HG03280 (cell line): ENCODE data around the gene HMCN2.
A peak's percentile ranks its signal among the peaks of the same experiment; 100 is the strongest.
"Not testable (repeated sequence)": the region's sequence is repeated elsewhere in the genome, so short reads cannot be mapped to it uniquely, and the experiment has no call there.

ENCODE experiments used
- ATAC-seq: cut with Tn5 transposase; IDR thresholded peaks from one replicate; pipeline ENCODE4 v1.9.1; 2021; ENCODE audit warnings: mild to moderate bottlenecking, moderate library complexity; ENCODE audit not compliant: unreplicated experiment

The HMCN2 gene

DNA sequence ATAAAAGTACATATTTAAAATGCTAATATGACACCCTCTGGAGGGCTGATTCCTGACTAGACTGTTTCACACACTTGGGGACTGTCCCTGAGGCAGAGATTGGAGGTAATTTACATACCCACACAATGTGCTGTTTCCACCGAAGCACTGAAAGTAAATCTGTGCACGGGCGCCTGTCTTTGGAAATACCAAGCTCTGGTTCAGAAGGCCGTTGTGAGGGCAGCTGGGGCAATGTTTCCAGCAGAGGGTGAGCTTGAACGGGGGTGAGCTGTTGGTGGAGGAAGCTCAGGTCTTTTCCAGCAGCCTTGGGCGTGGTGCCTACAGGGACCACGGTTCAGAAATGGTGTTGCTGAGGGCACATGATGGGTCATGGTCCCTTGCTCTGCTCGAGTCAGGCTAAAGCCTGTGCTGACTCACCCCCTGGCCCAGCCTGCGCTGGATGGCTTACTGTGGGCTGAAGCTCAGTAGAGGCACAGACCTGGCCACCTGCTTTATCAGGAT lies 25.8 kb upstream of the HMCN2 start:
- ATAC-seq = peak; percentile 65

DNA sequence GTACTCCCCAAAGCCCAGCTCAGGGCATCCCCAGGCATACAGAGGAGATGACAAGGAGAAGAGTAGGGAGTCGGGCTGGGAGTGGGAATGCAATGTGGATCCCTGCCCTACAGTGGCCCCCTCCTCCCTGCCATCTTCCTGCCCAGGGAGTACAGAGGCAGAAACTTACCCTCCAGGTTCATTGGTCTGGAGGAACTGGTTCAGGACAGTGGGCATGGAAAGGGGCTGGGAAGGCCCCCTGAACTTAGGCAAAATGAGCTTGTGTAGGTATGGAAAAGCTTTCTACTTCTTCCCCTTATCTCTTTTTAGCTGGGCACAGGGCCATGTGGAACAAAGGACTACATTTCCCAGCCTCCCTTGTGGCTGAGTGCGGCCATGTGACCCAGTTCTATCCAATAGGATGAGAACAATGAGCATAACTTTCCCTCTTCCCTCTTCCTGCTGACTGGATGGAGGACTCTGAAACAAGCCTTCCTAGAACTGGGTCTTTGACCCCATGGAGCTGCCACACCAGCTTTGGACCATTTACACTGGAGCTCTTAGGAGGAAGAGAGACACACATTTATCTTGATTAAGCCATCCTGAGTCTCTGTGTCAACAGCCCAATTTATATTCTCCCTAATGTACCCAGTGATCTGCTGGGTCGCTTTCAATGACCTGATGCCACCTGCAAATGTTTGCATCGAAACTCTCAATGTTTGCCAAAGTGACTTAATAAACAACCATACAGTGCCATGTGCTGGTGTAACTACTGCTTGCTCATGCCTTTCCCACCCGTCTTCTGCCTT lies 25.0 kb upstream of the HMCN2 start:
- no peak for ATAC-seq

DNA sequence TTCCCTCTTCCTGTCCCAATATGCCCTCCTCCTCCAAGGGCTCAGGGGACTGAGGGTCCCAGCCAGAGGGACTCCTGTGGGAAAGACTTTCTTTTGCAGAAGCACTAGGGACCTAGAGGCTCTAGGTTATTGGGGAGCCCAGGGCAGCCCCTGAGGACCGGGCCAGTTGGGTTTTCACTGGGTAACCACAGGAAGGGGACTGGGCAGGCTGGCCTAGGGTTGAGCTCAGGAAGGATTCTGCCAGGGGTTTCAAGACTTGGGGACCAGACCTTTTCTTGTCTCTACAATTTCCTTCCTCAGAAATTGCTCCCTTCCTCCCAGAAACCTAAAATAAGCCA lies 24.4 kb upstream of the HMCN2 start:
- ATAC-seq = no peak

DNA sequence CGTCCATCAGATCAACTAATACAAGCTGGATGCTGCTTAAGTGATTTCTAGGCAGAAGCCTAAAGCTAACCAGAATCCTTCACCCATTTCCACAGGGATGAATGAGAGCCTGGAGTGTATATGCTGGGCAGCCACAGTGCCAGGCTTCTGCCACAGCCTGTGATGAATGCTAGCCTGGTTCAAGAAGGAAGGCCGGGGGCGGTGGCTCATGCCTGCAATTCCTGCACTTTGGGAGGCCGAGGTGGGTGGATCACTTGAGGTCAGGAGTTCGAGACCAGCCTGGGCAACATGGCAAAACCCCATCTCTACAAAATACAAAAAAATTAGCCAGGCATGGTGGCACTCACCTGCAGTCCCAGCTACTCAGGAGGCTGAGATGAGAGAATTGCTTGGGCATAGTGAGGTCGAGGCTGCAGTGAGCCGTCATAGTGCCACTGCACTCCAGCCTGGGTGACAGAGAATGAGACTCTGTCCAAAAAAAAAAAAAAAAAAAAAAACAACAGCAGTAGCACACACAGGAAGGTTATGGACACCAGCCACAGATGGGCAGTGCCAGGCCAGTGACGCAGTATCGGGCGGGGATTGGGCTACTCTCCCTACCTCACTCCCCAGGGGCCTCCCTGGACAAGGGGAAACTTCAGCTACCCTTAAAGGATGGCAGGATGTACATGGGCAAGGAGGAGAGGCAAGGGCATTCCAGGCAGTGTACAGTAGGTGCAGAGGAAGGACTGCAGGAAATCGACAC lies 23.1 kb upstream of the HMCN2 start:
- no peak for ATAC-seq

DNA sequence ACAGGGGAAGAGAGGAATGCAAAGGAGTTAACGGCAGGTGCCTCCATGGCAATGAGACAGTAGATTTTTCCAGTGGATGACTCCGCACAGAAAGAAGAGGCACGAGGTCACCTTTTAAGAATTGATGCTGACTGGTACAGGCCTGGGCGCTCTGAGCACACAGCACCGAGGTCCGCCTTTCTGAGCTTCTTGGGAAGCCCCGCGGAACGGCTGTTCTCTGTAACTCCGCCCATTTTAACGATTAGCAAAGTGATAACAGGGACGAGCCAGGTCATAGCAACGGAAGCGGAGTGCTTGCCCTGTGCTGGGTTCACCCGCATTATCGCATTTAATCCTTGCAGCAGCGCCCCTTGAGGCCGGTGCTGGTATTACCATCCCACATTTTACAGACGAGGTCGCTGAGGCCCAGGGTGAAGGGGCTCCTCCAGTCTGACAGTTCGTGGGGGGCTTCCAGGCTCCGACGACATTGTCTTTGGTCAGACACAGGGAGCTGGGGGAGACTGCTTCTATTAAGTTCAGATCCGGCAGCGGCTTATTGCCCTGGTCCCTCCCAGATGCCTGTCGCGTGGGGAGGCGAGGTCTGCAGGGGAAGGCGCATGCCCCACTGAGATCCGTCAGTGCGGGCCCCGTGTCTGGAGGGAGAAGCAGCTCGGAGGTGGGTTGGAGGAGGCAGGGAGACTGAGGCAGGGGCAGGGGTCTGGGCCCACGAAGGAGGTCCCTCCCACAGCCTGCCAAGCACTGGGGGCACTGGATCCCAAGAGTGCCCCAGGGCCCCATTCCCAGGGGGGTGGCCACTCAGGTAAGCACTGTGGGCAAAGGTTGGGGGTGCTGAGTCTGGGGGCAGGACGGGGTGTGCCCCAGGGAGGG lies 22.3 kb upstream of the HMCN2 start:
- ATAC-seq = no peak

DNA sequence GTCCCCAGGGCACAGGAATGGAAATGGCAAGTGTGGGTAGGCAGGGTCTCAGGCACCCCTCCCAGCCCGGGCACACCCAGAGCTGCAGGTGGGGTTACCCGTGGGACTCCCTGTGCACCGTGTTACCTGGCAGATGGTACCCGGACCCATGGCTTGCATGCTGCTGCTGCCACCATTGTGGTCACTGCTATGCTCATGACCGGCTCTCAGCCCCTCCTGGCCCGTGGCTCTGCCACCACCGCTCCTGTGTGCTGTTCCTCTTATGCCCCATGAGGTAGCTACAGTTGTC lies 21.7 kb upstream of the HMCN2 start:
- ATAC-seq = no peak

DNA sequence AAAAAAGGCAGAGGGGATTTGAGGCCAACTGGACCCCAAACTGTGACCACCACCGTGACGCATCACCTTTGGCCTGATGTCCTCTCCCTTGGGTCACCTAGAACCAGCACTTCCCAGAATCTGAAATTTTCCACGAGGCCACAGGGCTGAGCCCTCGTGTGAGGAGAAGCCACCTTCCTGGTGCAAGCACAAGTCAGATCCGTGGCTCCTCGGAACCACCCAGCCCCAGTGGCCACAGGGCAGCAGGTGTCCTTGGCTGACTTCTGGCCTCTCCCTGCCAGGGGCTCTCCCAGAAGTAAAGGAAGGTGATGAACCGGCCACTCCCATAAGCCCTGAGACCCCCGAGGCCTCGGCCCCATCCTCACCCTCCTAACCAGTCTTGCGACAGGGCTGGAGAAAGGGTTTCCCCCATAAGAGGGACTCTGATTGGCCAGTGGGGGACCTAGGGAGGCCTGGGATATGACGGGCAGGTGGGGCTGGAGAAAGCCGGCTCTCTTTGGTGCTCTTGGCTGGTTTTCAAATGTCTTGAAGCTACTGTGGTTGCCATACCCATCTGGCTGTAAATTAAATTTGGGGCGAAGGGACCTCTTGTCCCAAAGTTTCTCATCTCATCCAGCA lies 20.9 kb upstream of the HMCN2 start:
- ATAC-seq = no peak

DNA sequence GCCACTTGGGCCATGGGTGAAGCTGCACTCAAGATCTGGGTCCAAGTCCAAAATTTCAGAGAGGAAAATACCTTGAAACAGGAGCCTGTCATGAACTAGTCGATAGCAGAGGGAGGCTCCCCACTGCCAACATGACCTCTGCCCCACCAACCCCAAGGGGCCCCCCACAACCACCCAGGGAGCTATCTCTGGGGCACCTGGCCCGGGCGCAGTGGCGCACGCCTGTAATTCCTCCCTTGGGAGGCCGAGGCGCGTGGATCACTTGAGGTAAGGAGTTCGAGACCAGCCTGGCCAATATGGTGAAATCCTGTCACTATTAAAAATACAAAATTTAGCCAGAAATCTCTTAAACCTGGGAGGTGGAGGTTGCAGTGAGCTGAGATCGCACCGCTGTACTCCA lies 20.1 kb upstream of the HMCN2 start:
- ATAC-seq = no peak

DNA sequence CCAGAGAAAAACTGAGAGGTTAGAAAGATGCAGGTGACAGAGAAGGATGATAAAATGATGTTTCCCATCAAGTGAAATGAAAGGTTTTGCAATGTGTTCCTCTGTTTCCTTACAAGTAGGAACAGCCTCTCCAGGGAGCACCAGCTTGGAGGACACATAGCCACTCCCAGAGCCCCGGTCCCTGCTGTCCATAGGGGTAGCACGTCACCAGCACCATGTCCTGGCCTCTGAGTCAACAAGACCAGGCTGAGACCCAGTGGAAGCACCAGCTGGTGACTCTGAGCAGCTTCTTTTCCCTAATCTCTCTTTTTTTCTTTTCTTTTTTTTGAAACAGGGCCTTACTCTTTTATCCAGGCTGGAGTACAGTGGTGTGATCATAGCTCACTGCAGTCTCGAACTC lies 19.4 kb upstream of the HMCN2 start:
- ATAC-seq = no peak

DNA sequence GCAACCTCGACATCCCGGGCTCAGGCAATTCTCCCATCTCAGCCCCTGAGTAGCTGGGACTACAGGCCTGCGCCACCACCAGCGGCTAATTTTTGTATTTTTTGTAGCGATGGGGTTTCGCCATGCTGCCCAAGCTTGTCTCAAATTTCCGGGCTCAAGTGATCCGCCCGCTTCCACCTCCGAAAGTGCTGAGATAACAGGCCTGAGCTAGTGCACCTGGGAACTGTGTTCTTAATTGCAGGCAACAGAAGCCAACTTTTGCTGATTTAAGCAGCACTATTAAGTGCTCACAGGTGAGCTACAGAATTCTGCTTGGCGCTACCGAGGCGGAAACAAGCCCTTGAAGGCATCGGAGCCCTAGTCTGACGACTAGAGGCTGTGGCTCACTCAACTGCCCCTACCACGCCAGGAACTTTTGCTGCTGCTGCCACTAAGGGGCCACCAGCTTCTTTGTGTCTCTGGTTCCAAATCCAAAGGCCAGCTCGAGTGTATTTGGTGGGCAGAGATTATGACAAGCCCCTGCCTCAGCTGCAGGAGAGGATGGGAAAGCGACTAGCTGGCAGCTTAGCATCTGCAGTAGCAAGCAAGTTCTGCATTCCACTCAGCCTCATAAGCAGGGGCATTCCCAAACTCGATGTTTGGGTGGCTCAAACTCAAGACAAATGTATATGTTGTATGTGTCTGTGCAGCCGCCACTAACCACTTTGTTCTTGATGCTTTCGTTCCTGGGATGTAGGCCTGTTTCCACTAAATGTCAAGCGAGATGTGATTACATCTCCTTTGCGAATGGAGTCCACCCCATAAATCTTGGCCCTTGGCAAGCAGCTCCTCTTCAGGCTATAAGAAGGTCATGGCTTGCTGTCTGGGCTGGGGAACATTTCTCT lies 10.6 kb upstream of the HMCN2 start:
- ATAC-seq = no peak

DNA sequence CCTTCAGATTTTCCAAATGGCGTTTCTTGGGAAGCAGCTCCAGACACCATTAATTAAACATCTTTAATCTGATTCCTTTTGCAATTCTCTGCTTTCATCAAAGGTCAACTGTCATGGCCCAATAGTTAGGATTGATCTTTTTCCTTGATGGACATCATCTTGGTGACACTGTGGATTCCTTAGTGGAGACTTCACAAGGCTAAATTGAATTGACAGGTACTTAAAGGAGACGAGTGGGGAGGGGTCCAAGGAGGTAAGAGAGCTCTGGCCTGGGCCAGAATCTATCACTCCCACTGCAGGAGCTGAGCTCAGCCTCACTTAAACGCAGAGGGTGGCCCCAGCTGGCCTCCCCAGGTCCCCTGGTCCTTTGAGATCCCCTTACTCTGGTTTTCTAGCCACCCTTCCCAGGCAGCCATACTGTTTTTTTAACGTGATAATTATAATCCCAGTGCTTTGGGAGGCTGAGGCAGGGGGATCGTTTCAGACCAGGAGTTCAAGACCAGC lies 9.9 kb upstream of the HMCN2 start:
- ATAC-seq = no peak

DNA sequence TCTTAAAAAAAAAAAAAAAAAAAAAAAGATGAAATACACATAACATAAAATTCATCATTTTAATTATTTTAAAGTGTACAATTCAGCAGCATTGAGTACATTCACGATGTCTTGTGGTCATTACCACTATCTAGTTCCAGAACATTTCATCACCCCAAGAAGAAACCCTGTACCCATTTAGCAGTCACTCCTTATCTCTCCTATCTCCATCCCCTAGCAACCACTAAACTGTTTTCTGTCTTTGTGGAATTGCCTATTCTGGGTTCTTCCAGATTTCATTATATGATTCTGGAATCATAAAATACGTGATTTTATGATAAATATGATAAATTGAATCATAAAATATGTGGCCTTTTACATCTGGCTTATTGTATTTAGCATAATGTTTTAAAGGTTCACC lies 8.9 kb upstream of the HMCN2 start:
- no peak for ATAC-seq

DNA sequence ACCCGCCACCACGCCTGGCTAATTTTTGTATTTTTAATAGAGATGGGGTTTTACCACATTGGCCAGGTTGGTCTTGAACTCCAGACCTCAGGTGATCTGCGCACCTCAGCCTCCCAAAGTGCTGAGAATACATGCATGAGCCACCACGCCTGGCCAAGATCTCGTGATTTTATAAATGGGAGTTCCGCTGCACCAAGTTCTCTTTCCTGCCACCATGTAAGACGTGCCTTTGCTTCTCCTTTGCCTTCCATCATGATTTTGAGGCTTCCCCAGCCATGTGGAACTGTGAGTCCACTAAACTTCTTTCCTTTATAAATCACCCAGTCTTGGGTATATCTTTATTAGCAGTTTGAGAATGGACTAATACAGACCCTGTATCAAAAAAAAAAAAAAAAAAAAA lies 7.4 kb upstream of the HMCN2 start:
- not testable (repeated sequence) for ATAC-seq

DNA sequence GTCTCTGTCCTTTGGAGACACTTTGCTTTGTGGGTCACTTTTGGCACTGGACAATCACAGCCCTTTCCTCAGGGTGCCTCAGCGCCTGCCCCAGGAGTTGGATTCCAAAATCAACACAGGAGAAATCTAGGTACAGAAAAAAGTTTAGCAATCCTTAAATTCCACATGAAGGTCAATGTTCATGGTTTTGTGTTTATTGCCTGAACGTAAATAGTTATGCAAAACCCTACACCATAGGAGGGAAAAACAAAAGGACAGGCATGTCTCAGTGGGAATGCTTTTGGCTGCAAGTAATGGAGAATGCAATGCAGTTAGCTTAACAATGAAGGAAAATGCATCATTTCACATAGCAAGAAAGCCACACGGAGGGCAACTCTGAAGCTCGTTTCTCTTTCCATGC lies 6.5 kb upstream of the HMCN2 start:
- no peak for ATAC-seq

DNA sequence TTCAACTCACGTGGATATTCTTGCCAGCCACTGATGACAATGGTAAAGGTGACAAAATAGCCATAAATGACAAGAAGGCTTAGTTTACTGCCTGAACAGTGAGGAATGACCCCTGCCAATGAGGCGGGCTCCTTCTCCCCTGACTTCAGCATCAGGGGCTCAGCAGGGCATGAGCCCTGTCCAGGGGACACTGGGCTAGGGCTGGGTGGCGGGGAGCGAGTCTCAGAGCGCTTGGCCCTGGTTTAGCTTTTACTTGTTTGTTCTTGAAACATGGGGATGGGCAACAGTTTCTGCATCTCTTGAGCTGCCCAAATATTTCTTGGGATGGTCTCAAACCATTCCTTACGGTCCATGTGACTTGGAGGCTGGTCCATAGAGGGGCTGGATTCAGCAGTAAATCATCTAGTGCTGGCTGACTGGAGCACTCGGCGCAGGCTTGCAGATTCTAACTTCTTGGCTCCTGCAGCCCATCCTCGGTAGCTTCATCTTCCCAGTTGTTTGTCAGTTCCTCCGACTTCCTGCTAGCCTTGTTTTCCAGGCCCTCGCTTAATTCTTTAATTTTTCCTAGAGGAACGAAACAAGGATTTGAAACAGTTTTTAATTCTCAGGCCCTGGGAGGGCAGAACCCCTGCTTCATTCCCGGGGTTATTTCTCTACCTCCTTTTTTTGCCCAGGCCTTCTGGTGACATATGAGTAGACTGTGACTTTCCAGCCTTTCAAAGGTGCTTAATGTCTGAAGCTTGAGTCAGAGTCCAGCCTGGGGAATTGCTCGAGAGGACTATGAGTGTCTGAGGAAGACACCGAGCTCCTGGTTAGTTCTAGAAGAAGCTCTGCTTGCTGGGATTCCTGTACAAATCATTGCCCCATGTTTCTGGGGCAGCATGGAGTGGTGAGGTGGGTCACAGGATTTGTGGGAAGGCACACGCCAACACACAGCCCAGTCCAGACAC lies 4.5 kb upstream of the HMCN2 start:
- ATAC-seq = no peak

DNA sequence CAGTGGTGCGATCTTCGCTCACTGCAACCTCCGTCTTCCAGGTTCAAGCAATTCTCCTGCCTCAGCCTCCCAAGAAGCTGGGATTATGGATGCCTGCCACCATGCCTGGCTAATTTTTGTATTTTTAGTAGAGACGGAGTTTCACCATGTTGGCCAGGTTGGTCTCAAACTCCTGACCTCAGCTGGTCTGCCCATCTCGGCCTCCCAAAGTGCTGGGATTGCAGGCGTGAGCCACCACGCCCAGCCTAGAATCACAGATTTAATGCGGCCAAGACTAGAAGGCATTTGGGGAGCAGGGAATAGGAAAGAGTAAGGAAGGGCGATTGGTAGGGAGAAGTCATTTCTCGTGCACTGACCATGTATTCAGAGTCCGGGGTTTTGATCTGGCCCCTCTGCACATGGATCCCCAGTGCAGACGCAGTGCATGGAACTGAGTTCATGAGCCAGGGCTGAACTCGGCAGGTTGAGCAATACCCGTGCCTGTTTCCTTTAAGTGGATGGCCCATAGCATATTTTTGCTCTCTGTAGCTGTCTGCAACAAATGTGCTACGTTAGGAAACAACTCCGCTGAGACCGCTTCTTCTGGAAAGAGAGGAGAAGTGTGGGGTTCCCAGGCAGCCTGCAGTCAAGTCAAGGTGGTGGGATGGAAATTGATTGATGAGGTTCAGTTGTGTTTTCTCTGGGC lies 3.4 kb upstream of the HMCN2 start:
- ATAC-seq = no peak

DNA sequence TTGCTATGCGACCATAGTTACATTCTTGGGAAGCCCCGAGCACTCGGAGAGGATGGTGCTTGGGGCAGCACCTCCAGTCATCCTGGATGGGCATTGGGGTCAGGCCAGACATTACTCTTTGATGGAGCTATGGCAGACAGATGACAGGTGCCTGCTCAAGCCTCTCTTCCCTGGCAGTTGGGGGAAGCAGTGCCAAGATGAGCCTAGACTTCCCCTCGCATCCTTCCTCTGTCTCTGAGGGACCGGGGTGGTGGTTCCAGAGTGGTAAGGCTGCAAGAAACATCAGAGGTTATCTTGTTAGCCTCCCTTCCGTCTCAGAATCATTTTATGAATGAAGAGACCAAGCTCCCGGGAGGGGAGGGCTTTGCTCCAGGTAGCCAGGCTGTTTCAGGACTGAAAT lies 2.8 kb upstream of the HMCN2 start:
- ATAC-seq = no peak

DNA sequence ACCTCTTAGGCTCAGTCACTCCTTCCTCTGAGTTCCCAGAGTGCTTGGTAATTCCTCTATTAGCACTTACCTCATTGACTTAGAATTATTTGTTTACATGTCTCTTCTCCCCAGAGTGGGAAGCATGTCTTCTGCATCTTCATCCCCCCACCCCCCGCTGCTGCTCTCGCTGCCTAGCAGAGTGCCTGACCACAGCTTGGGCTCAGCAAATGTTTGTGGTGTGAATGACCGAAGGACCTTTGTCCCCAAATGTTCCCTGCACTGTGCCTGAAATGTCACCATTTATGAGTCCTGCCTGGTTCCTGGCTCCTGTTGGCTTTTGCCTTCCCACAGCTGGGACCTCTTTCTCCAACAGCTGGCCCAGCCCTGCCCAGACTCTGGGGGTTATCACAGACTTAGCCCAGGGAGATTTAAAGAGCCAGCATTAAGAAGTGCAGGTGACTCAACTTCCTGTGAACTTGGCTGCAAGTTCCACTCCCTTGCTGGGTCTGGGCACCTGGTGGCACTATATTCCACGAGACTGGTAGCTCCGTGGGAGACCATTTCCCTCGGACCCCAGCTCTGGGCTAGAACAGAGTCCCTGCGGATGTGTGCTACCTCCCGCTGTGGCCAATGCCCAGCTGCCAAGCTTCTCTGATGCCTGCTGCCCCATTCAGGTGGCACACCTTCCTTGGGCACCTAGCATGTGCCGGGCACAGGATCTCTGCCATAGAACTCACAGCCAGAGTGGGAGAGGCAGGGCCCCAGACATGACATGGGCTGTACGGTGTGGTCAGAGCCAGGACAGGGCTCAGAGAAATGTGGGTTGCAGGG lies 1.8 kb upstream of the HMCN2 start:
- no peak for ATAC-seq
